GM23338 (cell line): ENCODE results near the gene WDR20. TPM values are rescaled to one million over a fixed set of nuclear protein-coding genes. Genes with fewer than 3 reads are reported as not detected.
A peak's percentile ranks its signal among the peaks of the same experiment; 100 is the strongest.

Source experiments
- ATAC-seq: fragments of 200-7000 bp; cut with Tn5 transposase; 3 replicates; pipeline ENCODE4 v1.9.1; 2020
- DNase-seq: peaks from one replicate; pipeline ENCODE4 v3.0.0-alpha.2; 2015; ENCODE audit warnings: low spot score
- H2AFZ ChIP-seq: fragments of 200-600 bp; sonication (generic); 2 replicates; pipeline ENCODE4 v1.8.0; 2016; ENCODE audit warnings: antibody characterized with exemption, mild to moderate bottlenecking, moderate library complexity
- H3F3A ChIP-seq: fragments of 200-600 bp; sonication (generic); replicated peaks from 2 replicates; pipeline ENCODE4 v1.8.0; 2017; ENCODE audit warnings: antibody characterized with exemption, mixed run types, low read depth
- H3K27ac ChIP-seq: fragments of 200-600 bp; sonication (generic); 2 replicates; pipeline ENCODE4 v1.6.1; 2016; ENCODE audit warnings: low read depth
- H3K27me3 ChIP-seq: fragments of 200-600 bp; sonication (generic); 2 replicates; pipeline ENCODE4 v1.8.0; 2016; ENCODE audit warnings: mild to moderate bottlenecking, mixed run types, moderate library complexity; ENCODE audit not compliant: insufficient read depth
- H3K36me3 ChIP-seq: fragments of 200-600 bp; sonication (generic); 2 replicates; pipeline ENCODE4 v1.8.0; 2016; ENCODE audit warnings: mild to moderate bottlenecking; ENCODE audit not compliant: insufficient read depth
- H3K4me1 ChIP-seq: fragments of 200-600 bp; sonication (generic); 2 replicates; pipeline ENCODE4 v1.8.0; 2016; ENCODE audit warnings: mild to moderate bottlenecking, moderate library complexity; ENCODE audit not compliant: insufficient read depth
- H3K4me2 ChIP-seq: fragments of 200-600 bp; sonication (generic); 2 replicates; pipeline ENCODE4 v1.7.1; 2017; ENCODE audit warnings: mixed run types
- H3K4me3 ChIP-seq: fragments of 200-600 bp; sonication (generic); 2 replicates; pipeline ENCODE4 v1.6.1; 2016; ENCODE audit warnings: mixed run types
- H3K79me2 ChIP-seq: fragments of 200-600 bp; sonication (generic); replicated peaks from 2 replicates; pipeline ENCODE4 v1.8.0; 2017; ENCODE audit warnings: mild to moderate bottlenecking; ENCODE audit not compliant: insufficient read depth
- H3K9me2 ChIP-seq: fragments of 200-600 bp; sonication (generic); 2 replicates; pipeline ENCODE4 v1.8.0; 2017; ENCODE audit not compliant: insufficient read depth
- H4K20me1 ChIP-seq: fragments of 200-600 bp; sonication (generic); replicated peaks from 2 replicates; pipeline ENCODE4 v1.8.0; 2017; ENCODE audit warnings: mild to moderate bottlenecking; ENCODE audit not compliant: insufficient read depth
- H3K27ac Mint-ChIP-seq: 2 replicates; pipeline ENCODE4 v1.8.0; 2020; ENCODE audit warnings: inconsistent platforms, mild to moderate bottlenecking, moderate library complexity, mixed read lengths
- H3K27me3 Mint-ChIP-seq: 3 replicates; pipeline ENCODE4 v1.8.0; 2022; ENCODE audit warnings: low read depth, mild to moderate bottlenecking, moderate library complexity, mixed read lengths, inconsistent platforms; ENCODE audit not compliant: insufficient read depth, poor library complexity
- H3K36me3 Mint-ChIP-seq: 3 replicates; pipeline ENCODE4 v1.8.0; 2021; ENCODE audit warnings: low read depth, mild to moderate bottlenecking, inconsistent platforms, moderate library complexity, mixed read lengths
- H3K4me1 Mint-ChIP-seq: 3 replicates; pipeline ENCODE4 v1.8.0; 2020; ENCODE audit warnings: mild to moderate bottlenecking, inconsistent platforms, mixed read lengths
- H3K4me3 Mint-ChIP-seq: 3 replicates; pipeline ENCODE4 v1.8.0; 2021; ENCODE audit warnings: moderate library complexity, mild to moderate bottlenecking, inconsistent platforms, mixed read lengths
- H3K9me3 Mint-ChIP-seq: 3 replicates; pipeline ENCODE4 v1.8.0; 2020; ENCODE audit warnings: moderate library complexity, mild to moderate bottlenecking, inconsistent platforms, mixed read lengths
- CREB1 ChIP-seq: fragments of 250-450 bp; sonication (Bioruptor Pico); IDR thresholded peaks from 2 replicates; pipeline ENCODE4 v1.5.0; 2020; ENCODE audit warnings: low read depth, mild to moderate bottlenecking, moderate library complexity
- CTCF ChIP-seq, 2 experiments: fragments of 200-600 bp in 1 of 2; sonication (generic) in 1 of 2; conservative IDR thresholded peaks; 2 replicates each; pipeline versions ENCODE4 v1.5.1 to v1.6.1; 2016 to 2017; ENCODE audit warnings: antibody characterized with exemption in 2 of 2, low read depth in 2 of 2, mild to moderate bottlenecking in 2 of 2, moderate library complexity in 1 of 2
- EZH2 ChIP-seq: fragments of 200-600 bp; sonication (generic); IDR thresholded peaks from one replicate; pipeline ENCODE4 v1.8.0; 2017; ENCODE audit warnings: antibody characterized with exemption, mild to moderate bottlenecking, low read depth; ENCODE audit not compliant: unreplicated experiment
- EZH2phosphoT487 ChIP-seq: fragments of 200-600 bp; sonication (generic); IDR thresholded peaks from one replicate; pipeline ENCODE4 v1.8.1; 2018; ENCODE audit warnings: antibody characterized with exemption; ENCODE audit not compliant: unreplicated experiment
- JUNB ChIP-seq: IDR thresholded peaks from one replicate; pipeline ENCODE4 v1.6.1; 2016; ENCODE audit warnings: antibody characterized with exemption; ENCODE audit not compliant: unreplicated experiment
- STAT1 ChIP-seq: IDR thresholded peaks from one replicate; pipeline ENCODE4 v1.6.1; 2016; ENCODE audit warnings: antibody characterized with exemption; ENCODE audit not compliant: unreplicated experiment
- ZNF114 ChIP-seq: fragments of 250-450 bp; sonication (Bioruptor Pico); IDR thresholded peaks from 2 replicates; pipeline ENCODE4 v1.5.0; 2020; ENCODE audit warnings: mild to moderate bottlenecking, moderate library complexity
- ZNF462 ChIP-seq: fragments of 250-450 bp; sonication (Bioruptor Pico); IDR thresholded peaks from 2 replicates; pipeline ENCODE4 v1.5.0; 2020; ENCODE audit warnings: mild to moderate bottlenecking, moderate library complexity
- polyA plus RNA-seq: library from polyadenylated mRNA; unstranded; fragments of >200 nt; fragmentation: Nextera tagmentation; extraction: Ambion mirVana; gene quantifications from 2 replicates; pipeline ENCODE4 v1.2.1, GENCODE V29; 2016
- total RNA-seq: library from RNA; depleted of rRNA; stranded (reverse); fragments of >200 nt; shearing (Covaris generic); gene quantifications from 2 replicates; pipeline ENCODE4 v1.2.3, GENCODE V29; 2014

Gene WDR20
- total and polyA plus RNA-seq, 2 experiments from 2014 or later: 17.9 to 21.0 TPM

- DNase-seq (no peak), ATAC-seq (no peak)
- TF ChIP-seq CREB1 (CRISPR knock-in tag) (no peak), STAT1 (no peak), ZNF114 (CRISPR knock-in tag) (no peak), CTCF (conservative IDR thresholded peaks at IDR 0.05; ENCODE audit: low read depth in 2 of 2) (no peak), ZNF462 (no peak), EZH2phosphoT487 (no peak), JUNB (no peak), EZH2 (no peak)
- Mint-ChIP-seq H3K27me3 (peaks cover 2% of the 10 kb centered on the region), H3K27ac (no peak overlapping the region), H3K9me3 (no peaks in the 10 kb centered on the region), H3K36me3 (no peaks in the 10 kb centered on the region), H3K4me1 (peaks cover 42% of the 10 kb centered on the region; the same call in 2 of the 3 replicates), H3K4me3 (no peak overlapping the region)
- no peaks in the 10 kb centered on the region for H3K27me3 ChIP-seq
- H3K4me2 ChIP-seq: no peak overlapping the region
- peaks cover 30% of the 10 kb centered on the region for H3K4me1 ChIP-seq
- H3F3A ChIP-seq: no peaks in the 10 kb centered on the region
- H4K20me1 ChIP-seq: peaks cover 11% of the 10 kb centered on the region
- H3K79me2 ChIP-seq: peaks cover 97% of the 10 kb centered on the region
- H3K9me2 ChIP-seq: no peaks in the 10 kb centered on the region
- no peaks in the 10 kb centered on the region for H3K36me3 ChIP-seq
- no peak overlapping the region for H3K4me3 ChIP-seq
- peak overlapping the region; percentile 7; the same call in 1 of the 2 replicates for H3K27ac ChIP-seq
- no peak overlapping the region for H2AFZ ChIP-seq
Measured at GRCh38 chr14:102183886-102184285, 44.2 kb downstream of the WDR20 start.
